IPS DF 6.9 (cell line): Measurements from ENCODE around the gene KLRC4.
"Not testable (repeated sequence)": the region's sequence is repeated elsewhere in the genome, so short reads cannot be mapped to it uniquely, and the experiment has no call there.

Source experiments
- DNase-seq: peaks from one replicate; pipeline ENCODE4 v3.0.0-alpha.2; 2013; ENCODE audit warnings: low read depth, low spot score
- H3K27ac ChIP-seq: one replicate; pipeline ENCODE4 v1.5.1; 2013; ENCODE audit warnings: low read length, control low read depth
- H3K27me3 ChIP-seq: 2 replicates; pipeline ENCODE4 v1.6.1; 2013; ENCODE audit warnings: mild to moderate bottlenecking, low read length; ENCODE audit not compliant: control insufficient read depth, insufficient read depth
- H3K36me3 ChIP-seq: 2 replicates; pipeline ENCODE4 v1.6.1; 2013; ENCODE audit warnings: low read length; ENCODE audit not compliant: control insufficient read depth, insufficient read depth
- H3K4me1 ChIP-seq: 2 replicates; pipeline ENCODE4 v1.6.1; 2013; ENCODE audit warnings: low read length; ENCODE audit not compliant: control insufficient read depth, insufficient read depth
- H3K4me3 ChIP-seq: 2 replicates; pipeline ENCODE4 v1.5.1; 2013; ENCODE audit warnings: mild to moderate bottlenecking, low read length
- H3K9me3 ChIP-seq: 2 replicates; pipeline ENCODE4 v1.6.1; 2013; ENCODE audit warnings: low read length, inconsistent platforms; ENCODE audit not compliant: control insufficient read depth, insufficient read depth
- WGBS: extraction: QIAGEN DNeasy Blood & Tissue Kit; methylation state at CpG from one replicate; pipeline ENCODE4 v1.1.7; 2013; ENCODE audit warnings: mixed read lengths, missing lambda C conversion rate; ENCODE audit not compliant: insufficient read length, insufficient coverage; 5-methylcytosine and 5-hydroxymethylcytosine counted together

The KLRC4 gene

DNA sequence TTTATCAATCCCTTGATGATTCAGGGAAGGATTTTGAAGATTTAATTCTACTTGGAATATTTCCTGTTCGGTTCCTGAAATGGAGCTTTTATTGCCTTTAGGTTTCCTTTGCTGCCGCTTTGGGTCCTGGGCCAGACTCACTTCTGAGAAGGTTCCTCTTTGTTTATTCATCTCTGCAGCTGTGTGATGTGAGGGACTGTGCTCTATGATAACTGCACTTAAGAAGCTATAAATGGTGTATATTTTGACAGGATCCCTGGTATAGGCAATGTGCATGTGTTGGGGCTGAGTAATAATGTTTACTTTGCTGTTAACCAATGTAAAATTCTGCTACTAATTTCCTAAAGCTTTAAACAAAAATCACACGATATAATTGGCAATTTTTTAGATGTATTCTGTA is 26.3 kb upstream of the KLRC4 start, which contains the start of gene KLRC2:
KLRC2 (minus strand) TSS at position 195 of the 400 bp plus-strand sequence; CDS start at position 171, 24 bp downstream.
- not testable (repeated sequence) for H3K9me3 ChIP-seq, H3K27me3 ChIP-seq, DNase-seq, H3K36me3 ChIP-seq, H3K4me3 ChIP-seq, H3K27ac ChIP-seq, H3K4me1 ChIP-seq
- WGBS: no CpG with 5 or more reads among the region's 3 CpGs

GRCh38 chr12:10430623-10431022 is 21.1 kb upstream of the KLRC4 start:
- H3K36me3 ChIP-seq, H3K4me3 ChIP-seq, H3K9me3 ChIP-seq, DNase-seq, H3K27me3 ChIP-seq, H3K4me1 ChIP-seq, H3K27ac ChIP-seq: not testable (repeated sequence)
- WGBS: no CpG with 5 or more reads among the region's 4 CpGs

- DNase-seq, H3K36me3 ChIP-seq, H3K4me1 ChIP-seq, H3K4me3 ChIP-seq, H3K27ac ChIP-seq, H3K27me3 ChIP-seq, H3K9me3 ChIP-seq: not testable (repeated sequence)
- WGBS: no CpG with 5 or more reads among the region's 8 CpGs
Observed at GRCh38 chr12:10425938-10426337, 16.4 kb upstream of the KLRC4 start.

GRCh38 chr12:10424260-10424899 is 14.8 kb upstream of the KLRC4 start:
- H3K4me1 ChIP-seq, H3K36me3 ChIP-seq, H3K27ac ChIP-seq, H3K4me3 ChIP-seq, H3K27me3 ChIP-seq, DNase-seq, H3K9me3 ChIP-seq: not testable (repeated sequence)
- WGBS: no CpG with 5 or more reads among the region's 1 CpG

- not testable (repeated sequence) for H3K27me3 ChIP-seq, H3K36me3 ChIP-seq, H3K9me3 ChIP-seq, H3K4me1 ChIP-seq, DNase-seq, H3K4me3 ChIP-seq, H3K27ac ChIP-seq
- WGBS: no CpG with 5 or more reads among the region's 3 CpGs
Observed at GRCh38 chr12:10422159-10422558, 12.6 kb upstream of the KLRC4 start.

DNA sequence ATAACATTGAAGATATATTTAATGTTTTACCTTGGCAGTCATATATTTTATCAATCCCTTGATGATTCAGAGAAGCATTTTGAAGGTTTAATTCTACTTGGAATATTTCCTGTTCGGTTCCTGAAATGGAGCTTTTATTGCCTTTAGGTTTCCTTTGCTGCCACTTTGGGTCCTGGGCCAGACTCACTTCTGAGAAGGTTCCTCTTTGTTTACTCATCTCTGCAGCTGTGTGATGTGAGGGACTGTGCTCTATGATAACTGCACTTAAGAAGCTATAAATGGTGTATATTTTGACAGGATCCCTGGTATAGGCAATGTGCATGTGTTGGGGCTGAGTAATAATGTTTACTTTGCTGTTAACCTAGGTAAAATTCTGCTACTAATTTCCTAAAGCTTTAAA is 10.8 kb upstream of the KLRC4 start, which contains the start of gene KLRC3:
KLRC3 (minus strand) TSS at position 262 of the 400 bp plus-strand sequence; CDS start at position 217, 45 bp downstream.
- not testable (repeated sequence) for H3K9me3 ChIP-seq, H3K4me1 ChIP-seq, H3K27ac ChIP-seq, H3K36me3 ChIP-seq, H3K27me3 ChIP-seq, DNase-seq, H3K4me3 ChIP-seq
- no CpG with 5 or more reads among the region's 1 CpG for WGBS

- Histone ChIP-seq H3K27ac (no peak overlapping the region), H3K4me3 (no peak overlapping the region)
- WGBS: no CpG with 5 or more reads among the region's 3 CpGs
Observed at GRCh38 chr12:10408842-10409241, 715 bp downstream of the KLRC4 start.

GRCh38 chr12:10406725-10407124 is 2.8 kb downstream of the KLRC4 start:
- no peak for DNase-seq
- H3K27me3 ChIP-seq: no peaks in the 10 kb centered on the region
- H3K9me3 ChIP-seq: no peaks in the 10 kb centered on the region
- H3K4me3 ChIP-seq: no peak overlapping the region
- no peaks in the 10 kb centered on the region for H3K36me3 ChIP-seq
- H3K4me1 ChIP-seq: no peaks in the 10 kb centered on the region
- H3K27ac ChIP-seq: no peak overlapping the region
- WGBS: no CpG with 5 or more reads among the region's 4 CpGs

More at GRCh38 chr12:10408842-10409241, 715 bp downstream of the KLRC4 start:
- no peaks in the 10 kb centered on the region for H3K36me3 ChIP-seq
- H3K9me3 ChIP-seq: no peaks in the 10 kb centered on the region
- DNase-seq: no peak
- no peaks in the 10 kb centered on the region for H3K4me1 ChIP-seq
- H3K27me3 ChIP-seq: no peaks in the 10 kb centered on the region

DNA sequence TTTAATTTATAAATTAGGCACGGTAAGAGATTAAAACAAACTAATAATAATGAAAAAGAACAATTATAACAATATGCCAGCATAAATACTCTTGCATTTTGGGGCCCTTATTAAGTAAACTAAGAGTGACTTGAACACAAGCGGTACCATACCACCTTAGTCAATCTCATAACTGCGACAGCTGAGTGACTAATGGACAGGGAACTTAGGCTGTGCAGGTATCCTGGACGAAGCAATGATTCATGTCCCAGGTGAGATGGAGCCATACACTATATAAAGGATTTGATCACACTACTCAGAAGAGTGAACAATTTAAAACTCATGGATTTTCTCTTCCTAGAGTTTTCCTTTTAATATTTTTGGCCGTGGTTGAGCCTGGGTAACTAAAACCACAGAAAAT is 4.3 kb downstream of the KLRC4 start:
- H3K27me3 ChIP-seq: no peaks in the 10 kb centered on the region
- WGBS: no CpG with 5 or more reads among the region's 5 CpGs
- no peak overlapping the region for H3K27ac ChIP-seq

GRCh38 chr12:10404798-10405197 is 4.8 kb downstream of the KLRC4 start:
- Histone ChIP-seq H3K4me1 (no peaks in the 10 kb centered on the region), H3K36me3 (no peaks in the 10 kb centered on the region)

More for the DNA sequence above, 4.3 kb downstream of the KLRC4 start:
- H3K4me3 ChIP-seq: no peak overlapping the region
- H3K4me1 ChIP-seq: no peaks in the 10 kb centered on the region
- no peaks in the 10 kb centered on the region for H3K9me3 ChIP-seq
- no peaks in the 10 kb centered on the region for H3K36me3 ChIP-seq
- no peak for DNase-seq

DNA sequence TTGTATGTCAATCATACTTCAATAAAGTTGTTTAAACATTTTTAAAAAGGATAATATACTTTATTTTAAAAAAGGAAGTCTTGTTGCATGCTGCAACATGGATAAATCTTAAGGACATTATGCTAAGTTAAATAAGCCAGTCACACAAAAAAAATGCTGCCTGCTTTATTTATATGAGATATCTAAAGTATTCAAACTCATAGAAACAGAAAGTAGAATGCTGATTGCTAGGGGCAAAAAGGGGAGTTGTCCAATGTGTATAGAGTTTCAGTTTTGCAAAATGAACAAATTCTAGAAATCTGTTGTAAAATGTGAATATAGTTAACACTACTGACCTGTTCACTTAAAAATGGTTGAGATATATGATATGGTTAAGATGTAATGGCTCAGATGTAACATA is 8.7 kb downstream of the KLRC4 start:
- Histone ChIP-seq H3K4me1 (no peaks in the 10 kb centered on the region), H3K27me3 (no peaks in the 10 kb centered on the region), H3K27ac (no peak overlapping the region), H3K36me3 (no peaks in the 10 kb centered on the region), H3K9me3 (no peaks in the 10 kb centered on the region), H3K4me3 (no peak overlapping the region)
- no peak for DNase-seq

More at GRCh38 chr12:10404798-10405197, 4.8 kb downstream of the KLRC4 start:
- Histone ChIP-seq H3K27me3 (no peaks in the 10 kb centered on the region), H3K27ac (no peak overlapping the region), H3K4me3 (no peak overlapping the region), H3K9me3 (no peaks in the 10 kb centered on the region)
- DNase-seq: no peak
